Stimulated activated naive CD8-positive, alpha-beta T cell treated with anti-CD3 and anti-CD28 coated beads, Interleukin-15, Interleukin-2, amounts not matched to agents 100 U/mL and 50 U/mL, for 24 hours (primary cell): Measurements from ENCODE around the gene KIF16B.
"Not testable (repeated sequence)": the region's sequence is repeated elsewhere in the genome, so short reads cannot be mapped to it uniquely, and the experiment has no call there.

Source experiments
- ATAC-seq: fragments of 150-1000 bp; cut with Tn5 transposase; one replicate; pipeline ENCODE4 v1.10.0; 2021
- DNase-seq: peaks from one replicate; pipeline ENCODE4 v3.0.0; 2021

The KIF16B gene

DNA sequence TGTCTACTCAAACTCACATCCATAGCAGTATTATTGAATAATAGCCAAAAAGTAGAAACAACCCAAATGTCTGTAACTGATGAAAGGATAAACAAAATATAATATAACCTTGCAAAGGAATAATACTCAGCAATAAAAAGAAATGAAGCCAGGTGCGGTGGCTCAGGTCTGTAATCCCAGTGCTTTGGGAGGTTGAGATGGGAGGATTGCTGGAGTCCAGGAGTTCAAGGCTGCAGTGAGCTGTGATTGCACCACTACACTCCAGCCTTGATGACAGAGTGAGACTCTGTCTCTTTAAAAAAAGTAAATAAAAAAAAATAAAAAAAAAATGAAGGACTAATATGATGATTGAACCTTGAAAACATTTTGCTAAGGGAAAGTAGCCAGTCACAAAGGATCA lies 22.1 kb upstream of the KIF16B start:
- ATAC-seq: no peak

DNA sequence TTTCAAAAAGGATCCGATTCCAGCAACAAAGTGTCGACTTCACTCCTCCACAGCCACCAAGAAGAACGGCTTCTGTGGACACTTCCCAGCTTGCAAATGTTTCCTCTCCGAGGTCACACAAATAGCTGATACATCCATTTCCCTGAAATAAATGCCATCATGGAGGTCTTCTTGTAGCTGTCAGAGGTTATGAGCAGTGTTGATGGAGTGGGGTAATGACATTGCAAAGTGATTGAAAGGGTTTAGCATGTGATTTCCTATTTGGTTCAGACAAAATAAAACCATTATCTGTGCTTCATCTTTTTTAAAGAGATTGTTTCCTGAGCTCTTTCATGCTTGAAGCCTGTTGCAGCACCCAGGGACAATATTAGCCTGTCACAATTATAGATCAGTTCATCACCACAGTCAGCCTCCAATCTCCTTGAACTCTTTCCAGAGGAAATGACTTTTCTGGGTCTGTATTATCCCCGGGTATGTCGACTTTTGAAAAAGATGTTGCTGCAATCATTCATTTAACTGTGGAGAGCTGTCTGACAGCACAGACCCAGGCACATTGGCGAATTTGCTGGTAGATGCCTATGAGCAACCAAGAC lies 16.9 kb upstream of the KIF16B start:
- no peak for ATAC-seq
- DNase-seq: no peak

More for the DNA sequence above, 22.1 kb upstream of the KIF16B start:
- no peak for DNase-seq

DNA sequence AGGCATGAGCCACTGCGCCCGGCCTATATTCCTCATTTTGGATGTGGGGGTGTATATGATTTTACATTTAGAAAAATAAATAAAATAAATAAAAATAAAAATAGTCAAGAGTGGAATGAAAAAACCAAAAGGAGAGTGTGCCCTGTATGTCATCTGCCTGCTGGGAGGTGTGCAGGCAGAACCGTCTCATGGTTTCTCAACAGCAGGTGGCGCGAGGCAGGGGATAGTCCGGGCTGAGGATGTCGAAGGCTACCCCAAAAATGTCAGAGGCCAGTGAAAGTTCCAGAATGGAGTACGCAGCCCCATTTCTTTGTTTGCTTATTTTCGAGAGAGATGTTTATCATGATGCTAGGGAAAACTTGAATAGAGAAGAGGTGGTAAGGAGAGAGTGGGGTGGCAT lies 16.4 kb upstream of the KIF16B start:
- DNase-seq (no peak), ATAC-seq (no peak)

GRCh38 chr20:16588241-16588640 lies 15.0 kb upstream of the KIF16B start:
- DNase-seq (no peak), ATAC-seq (no peak)

DNA sequence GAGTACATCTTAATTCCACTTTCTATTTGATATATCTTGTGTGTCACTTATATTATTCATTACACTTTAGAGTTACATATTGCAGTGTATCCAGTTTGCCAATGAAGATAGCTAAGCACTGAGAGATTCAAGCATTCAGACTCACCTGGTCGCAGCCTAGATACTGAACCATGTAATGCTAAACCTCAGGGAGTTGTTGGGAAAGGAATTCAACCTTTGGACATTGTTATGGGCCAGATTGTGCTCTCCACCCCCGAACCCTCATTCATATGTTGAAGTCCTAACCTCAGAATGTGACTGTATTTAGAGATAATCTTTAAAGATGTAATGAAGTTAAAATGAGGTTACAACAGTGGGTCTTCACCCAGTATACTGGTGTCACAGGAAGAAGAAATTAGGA lies 13.8 kb upstream of the KIF16B start:
- DNase-seq (no peak), ATAC-seq (no peak)

- DNase-seq (no peak), ATAC-seq (no peak)
Observed at GRCh38 chr20:16583474-16583873, 10.2 kb upstream of the KIF16B start.

DNA sequence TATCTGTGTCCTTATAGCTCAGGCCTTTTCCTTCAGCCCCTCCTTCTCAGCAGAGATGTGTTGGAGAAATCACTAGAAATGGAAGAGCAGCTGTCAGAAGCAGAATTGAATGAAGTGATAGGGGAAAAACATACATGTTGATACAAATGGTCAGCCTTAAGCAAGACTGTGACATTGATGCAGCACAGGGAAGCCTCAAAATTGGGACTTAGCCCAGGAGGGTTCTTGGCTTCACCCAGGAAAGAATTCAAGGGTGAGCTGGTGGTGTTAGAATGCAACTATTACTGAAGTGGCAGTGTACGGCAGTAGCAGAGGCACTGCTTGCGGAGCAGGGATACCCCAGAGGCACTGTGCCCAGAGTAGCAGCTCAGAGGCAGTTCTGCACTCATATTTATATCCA lies 8.0 kb upstream of the KIF16B start:
- no peak for DNase-seq
- ATAC-seq: no peak

- DNase-seq: no peak
- no peak for ATAC-seq
Observed at GRCh38 chr20:16580620-16581019, 7.4 kb upstream of the KIF16B start.

DNA sequence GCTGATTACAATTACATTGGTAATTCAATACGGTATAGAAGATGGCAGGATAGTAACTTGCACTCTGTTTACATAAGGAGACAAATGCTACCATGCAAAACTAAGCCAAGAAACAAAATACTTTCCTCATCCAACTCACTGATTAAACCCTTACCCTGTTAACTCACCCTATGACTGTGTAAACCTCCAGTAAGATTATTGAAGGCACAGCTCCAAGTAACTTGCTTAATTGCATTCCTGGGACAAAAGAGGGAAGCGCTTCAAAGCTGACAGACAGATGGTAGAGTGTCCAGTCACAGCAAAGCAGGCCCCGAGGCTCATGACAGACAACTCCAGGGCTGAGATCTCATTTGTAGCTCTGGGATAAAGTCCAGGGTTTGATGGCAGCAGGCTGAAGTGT lies 6.9 kb upstream of the KIF16B start:
- DNase-seq (no peak), ATAC-seq (no peak)

- no peak for DNase-seq
- no peak for ATAC-seq
Observed at GRCh38 chr20:16576219-16576618, 3.0 kb upstream of the KIF16B start.

DNA sequence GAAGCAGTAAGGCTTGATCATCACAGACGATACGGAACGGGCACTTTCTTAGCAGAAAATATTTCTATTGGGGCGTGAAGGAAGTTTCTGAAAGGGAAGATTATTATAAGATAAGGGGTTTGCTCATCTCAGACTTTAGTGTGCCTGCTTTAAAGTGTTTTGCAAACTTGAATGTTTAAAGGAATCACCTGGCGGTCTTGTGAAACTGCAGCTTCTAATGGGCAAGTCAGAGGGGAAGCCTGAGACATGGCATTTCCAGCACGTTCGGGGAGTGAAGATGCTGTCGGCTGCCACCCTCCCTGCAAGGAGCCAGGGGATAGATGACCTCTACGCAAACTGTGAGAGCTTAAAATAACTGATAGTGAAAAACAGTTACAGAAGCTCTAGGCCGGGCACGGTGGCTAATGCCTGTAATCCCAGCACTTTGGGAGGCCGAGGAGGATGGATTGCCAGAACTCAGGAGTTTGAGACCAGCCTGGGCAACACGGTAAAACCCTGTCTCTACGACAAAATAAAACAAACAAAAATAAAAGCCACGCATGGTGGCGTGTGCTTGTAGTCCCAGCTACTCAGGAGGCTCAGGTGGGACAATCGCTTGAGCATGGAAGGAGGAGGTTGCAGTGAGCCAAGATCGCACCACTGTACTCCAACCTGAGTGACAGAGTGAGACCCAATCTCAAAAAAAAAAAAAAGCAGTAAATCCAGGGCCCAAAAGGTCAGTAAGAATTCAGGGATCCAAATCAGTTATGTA lies 2.3 kb upstream of the KIF16B start:
- no peak for ATAC-seq
- no peak for DNase-seq

- peak; percentile 81 for DNase-seq
- ATAC-seq: peak; percentile 64
Observed at GRCh38 chr20:16574656-16575355, 1.6 kb upstream of the KIF16B start.

DNA sequence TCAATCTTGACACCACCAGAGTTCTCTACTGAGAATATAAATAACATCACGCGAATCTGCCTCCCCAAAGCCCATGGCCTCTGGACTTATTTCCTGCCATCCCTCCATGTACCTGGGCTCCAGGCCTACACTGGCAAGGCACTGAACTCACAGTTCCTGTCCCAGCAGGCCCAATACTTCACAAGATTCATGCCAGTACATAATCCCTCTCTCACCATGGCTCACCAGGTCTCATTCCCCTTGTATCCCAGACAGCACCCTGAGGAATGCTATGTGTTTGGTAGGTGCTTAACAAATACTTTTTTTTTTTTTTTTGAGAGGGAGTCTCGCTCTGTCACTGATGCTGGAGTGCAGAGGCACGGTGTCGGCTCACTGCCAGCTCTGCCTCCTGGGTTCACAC lies 1.9 kb downstream of the KIF16B start:
- ATAC-seq: no peak
- no peak for DNase-seq

DNA sequence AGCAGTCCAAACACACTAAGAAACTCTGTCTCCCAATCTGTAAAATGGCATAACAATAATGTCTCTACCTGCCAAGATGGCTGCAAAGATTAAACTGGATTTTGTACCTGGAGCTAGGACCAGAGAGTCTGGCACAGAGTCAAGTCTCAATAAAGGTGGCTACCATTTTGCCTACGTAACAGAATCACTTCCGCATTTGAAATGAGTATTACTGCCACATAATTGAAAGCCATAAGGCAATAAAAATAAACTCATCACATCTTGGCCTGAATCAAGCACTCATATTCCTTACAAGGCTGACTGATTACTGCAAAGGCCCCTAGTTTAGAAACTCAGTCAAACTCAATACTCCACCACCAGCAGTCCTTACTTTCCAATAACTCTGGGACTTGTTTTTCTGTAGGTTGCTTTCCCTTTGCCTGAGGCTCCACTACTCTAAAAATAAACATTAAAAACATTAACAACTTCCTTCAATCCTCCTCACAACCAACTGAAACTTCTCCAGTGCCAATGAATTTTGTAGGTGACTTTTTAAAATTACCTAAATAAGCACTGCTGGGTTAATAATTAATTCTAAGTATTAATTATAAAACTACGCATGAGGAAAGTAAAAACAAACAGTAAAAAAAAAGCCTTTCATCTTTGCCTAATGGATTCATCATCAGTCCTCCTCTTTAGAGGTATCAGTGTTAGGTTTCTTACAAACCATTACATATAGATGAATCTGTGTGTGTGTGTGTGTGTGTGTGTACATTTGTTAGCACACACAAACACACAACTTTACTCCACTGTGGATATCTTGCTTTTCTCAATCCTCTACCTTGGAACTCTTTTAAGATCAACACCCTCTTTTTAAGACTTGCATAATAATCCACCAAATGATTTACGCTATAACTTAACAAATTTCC lies 3.7 kb downstream of the KIF16B start:
- DNase-seq: no peak
- no peak for ATAC-seq

GRCh38 chr20:16566080-16566479 lies 7.2 kb downstream of the KIF16B start:
- DNase-seq (no peak), ATAC-seq (no peak)

DNA sequence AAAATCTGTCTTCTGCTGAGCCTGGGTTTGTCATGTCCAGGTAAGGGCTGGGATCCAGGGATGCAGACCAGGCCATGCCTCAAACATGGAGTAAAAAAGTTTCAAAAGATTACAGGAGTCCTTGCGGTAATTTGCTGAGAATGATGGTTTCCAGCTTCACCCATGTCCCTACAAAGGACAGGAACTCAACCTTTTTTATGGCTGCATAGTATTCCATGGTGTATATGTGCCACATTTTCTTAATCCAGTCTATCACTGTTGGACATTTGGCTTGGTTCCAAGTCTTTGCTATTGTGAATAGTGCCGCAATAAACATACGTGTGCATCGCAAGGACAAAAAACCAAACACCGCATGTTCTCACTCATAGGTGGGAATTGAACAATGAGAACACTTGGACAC lies 9.2 kb downstream of the KIF16B start:
- not testable (repeated sequence) for DNase-seq, ATAC-seq

- ATAC-seq: no peak
- DNase-seq: no peak
Observed at GRCh38 chr20:16563066-16563806, 10.0 kb downstream of the KIF16B start.

- DNase-seq: no peak
- no peak for ATAC-seq
Observed at GRCh38 chr20:16562259-16562658, 11.0 kb downstream of the KIF16B start.

DNA sequence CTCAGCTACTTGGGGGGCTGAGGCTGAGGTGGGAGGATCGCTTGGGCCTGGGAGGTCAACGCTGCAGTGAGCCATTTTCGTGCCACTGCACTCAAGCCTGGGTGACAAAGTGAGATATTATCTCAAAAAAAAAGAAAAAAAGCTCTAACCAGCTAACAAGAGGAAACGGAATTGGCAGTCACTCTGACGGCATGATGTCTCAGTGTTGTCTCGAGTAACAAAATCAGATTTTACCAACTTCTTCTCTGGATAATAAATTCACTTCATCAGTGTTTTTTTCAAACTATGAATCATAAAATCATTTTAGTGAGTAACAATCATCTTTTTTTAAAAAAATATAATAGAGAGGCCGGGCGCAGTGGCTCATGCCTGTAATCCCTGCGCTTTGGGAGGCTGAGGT lies 12.6 kb downstream of the KIF16B start:
- DNase-seq: no peak
- ATAC-seq: no peak

DNA sequence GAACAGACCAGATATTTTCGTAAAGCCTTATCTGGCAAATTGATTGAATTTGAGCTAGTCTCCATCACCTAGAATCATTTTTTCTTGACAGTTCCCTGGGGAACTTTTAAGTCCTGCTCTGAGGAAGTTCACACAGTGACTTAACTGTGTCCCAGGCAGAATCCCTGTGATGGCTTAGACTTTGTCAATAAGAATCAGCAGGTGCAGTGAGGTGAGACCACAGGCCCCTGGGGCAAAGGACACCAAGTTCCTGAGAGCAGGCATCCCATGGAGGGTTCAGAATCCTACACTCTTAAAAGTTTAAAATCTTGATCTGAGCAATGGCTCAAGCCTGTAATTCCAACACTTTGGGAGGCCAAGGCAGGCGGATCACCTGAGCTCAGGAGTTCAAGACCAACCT lies 13.0 kb downstream of the KIF16B start:
- DNase-seq (no peak), ATAC-seq (no peak)

DNA sequence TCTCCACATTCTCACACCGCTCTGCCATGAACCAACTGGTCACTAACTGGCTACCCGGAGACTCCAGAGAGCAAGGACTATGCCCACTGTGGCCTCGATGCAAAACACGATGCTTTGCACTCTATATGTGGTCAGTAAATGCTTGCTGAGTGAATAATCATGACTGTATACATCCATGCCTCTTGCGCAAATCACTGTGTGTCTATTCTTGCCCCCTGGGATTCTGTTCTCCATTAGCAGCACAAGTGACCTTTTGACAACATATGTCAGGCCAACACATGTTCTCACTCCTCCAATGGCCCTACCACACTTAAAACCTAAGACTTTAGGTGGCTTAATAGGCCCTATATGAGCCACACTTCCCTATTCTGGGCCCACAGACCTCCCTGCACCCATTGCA lies 16.9 kb downstream of the KIF16B start:
- no peak for ATAC-seq
- DNase-seq: no peak

- ATAC-seq: no peak
- DNase-seq: no peak
Observed at GRCh38 chr20:16555754-16556153, 17.5 kb downstream of the KIF16B start.
